ENCODE data around the gene UXS1. TPM values are rescaled to one million over a fixed set of nuclear protein-coding genes. Genes with fewer than 3 reads are reported as not detected.

Gene UXS1
- total RNA-seq, 1 donor from 2014 or later: 58.5 TPM

DNA sequence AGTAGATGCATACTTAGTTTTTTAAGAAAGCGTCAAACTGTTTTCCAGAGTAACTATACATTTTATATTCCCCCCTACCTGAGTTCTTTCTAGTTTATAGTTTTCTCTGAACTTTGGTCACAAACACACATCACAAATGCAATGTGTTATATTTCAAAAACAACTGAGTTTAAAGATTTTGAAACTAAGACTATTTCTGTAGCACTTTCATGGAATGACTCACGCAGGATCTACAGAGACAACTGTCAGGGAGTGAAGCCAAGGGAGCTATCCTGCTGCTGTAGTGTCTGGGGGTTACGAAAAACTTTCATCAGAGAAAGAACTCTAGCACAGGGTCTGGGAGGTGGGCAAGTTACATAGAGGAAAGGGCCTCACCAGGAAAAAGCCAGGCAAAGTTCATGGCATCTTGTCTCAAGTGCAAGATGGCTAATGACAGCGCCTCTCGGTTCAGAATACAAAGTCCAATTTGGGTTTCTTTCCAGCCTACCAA lies 66.8 kb downstream of the UXS1 start:
- DNase-seq (ENCODE audit: extremely low spot score, unreplicated experiment): no peak
- Mint-ChIP-seq H3K36me3 (peaks cover 46% of the 10 kb centered on the region), H3K27me3 (no peaks in the 10 kb centered on the region), H3K27ac (peak overlapping the region; percentile 45), H3K4me1 (ENCODE audit: unreplicated experiment) (peaks cover 10% of the 10 kb centered on the region), H3K9me3 (no peaks in the 10 kb centered on the region), H3K4me3 (peak overlapping the region; percentile 8)
- TF ChIP-seq, protein P1, sequence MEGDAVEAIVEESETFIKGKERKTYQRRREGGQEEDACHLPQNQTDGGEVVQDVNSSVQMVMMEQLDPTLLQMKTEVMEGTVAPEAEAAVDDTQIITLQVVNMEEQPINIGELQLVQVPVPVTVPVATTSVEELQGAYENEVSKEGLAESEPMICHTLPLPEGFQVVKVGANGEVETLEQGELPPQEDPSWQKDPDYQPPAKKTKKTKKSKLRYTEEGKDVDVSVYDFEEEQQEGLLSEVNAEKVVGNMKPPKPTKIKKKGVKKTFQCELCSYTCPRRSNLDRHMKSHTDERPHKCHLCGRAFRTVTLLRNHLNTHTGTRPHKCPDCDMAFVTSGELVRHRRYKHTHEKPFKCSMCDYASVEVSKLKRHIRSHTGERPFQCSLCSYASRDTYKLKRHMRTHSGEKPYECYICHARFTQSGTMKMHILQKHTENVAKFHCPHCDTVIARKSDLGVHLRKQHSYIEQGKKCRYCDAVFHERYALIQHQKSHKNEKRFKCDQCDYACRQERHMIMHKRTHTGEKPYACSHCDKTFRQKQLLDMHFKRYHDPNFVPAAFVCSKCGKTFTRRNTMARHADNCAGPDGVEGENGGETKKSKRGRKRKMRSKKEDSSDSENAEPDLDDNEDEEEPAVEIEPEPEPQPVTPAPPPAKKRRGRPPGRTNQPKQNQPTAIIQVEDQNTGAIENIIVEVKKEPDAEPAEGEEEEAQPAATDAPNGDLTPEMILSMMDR (conservative IDR thresholded peaks at IDR 0.05): no peak

DNA sequence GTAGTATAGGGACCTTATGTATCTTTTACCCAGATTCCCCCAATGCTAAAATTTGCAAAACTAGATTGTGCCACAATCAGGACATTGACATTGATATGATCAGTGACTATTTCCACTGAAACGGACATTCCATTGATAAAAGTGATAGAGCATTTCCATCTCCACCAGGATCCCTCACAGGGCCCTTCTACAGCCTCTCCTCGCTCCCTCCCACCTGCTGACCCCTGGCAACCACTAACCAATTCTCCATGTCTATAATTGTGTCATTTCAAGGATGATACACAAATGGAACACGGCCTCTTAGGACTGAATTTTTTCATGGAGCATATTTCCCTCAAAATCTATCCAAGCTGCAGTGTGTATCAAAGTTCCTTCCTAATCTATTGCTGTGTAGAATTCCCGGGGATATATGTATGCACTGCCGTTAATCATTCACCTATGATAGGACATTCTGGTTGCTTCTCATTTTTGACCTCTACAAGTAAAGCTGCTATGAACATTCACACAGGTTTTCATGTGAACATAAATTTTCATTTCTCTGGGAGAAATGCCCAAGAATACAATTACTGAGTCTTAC lies 67.3 kb downstream of the UXS1 start:
- H3K27me3 Mint-ChIP-seq: no peaks in the 10 kb centered on the region
- H3K27ac Mint-ChIP-seq: peak overlapping the region; percentile 28
- no peak for DNase-seq (ENCODE audit: extremely low spot score, unreplicated experiment)
- H3K9me3 Mint-ChIP-seq: no peaks in the 10 kb centered on the region
- H3K36me3 Mint-ChIP-seq: peaks cover 46% of the 10 kb centered on the region
- H3K4me1 Mint-ChIP-seq (ENCODE audit: unreplicated experiment): peaks cover 10% of the 10 kb centered on the region
- no peak overlapping the region for H3K4me3 Mint-ChIP-seq
- TF ChIP-seq, protein P1 (conservative IDR thresholded peaks at IDR 0.05): no peak

DNA sequence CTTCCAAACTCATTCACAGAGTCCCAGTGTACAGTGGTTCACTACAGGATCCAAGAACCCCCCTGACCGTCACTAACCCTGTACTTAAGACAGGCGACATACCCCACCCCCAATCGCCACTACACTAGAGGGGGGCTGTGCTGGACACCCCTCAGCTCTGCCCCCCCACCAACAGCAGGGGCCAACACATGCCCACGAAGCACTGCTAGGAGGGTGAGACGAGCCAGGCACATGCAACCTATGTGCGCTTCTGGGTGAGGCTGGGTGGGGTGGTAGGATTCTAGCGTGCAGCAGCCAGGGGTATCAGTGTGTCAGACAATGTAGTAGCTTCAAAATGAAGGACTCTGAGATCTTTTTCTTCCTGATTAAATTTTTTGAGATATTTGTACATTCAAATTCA lies 67.8 kb downstream of the UXS1 start:
- no peak for DNase-seq (ENCODE audit: extremely low spot score, unreplicated experiment)
- Mint-ChIP-seq H3K4me1 (ENCODE audit: unreplicated experiment) (peaks cover 10% of the 10 kb centered on the region), H3K27me3 (no peaks in the 10 kb centered on the region), H3K27ac (peak overlapping the region; percentile 64), H3K9me3 (no peaks in the 10 kb centered on the region), H3K4me3 (no peak overlapping the region), H3K36me3 (peaks cover 50% of the 10 kb centered on the region)
- TF ChIP-seq, protein P1 (conservative IDR thresholded peaks at IDR 0.05): no peak

DNA sequence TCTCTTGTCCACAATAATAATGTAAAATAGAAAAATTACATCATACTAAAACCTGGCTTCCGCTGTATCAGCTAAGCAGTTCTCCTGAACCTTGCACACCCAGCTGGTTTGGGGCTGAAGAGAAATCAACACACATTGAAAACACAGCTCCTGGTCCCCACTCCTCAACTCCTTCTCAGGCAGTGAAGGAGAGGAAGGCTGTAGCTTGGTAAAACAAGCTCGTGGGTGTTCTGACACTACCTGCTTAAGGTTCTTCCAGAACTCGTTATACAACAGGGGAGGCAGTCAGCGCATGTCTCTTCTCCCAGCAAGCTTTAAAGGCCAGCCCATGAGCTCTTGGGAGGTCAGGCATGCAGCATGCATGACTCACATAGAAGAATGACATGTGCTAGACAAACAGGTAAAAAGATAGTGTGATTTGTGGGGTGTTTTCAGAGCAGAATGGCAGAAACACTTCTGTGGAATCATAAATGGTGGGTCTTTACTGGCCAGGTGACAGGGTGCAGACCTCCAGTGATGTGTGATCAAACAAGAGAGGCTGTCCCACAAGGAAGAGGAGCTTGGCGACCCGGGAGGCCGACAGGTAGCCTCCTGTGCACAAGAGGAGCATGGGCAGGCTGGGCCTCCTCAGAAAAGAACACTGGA lies 69.1 kb downstream of the UXS1 start:
- H3K4me3 Mint-ChIP-seq: peak overlapping the region; percentile 53
- H3K4me1 Mint-ChIP-seq (ENCODE audit: unreplicated experiment): peaks cover 10% of the 10 kb centered on the region
- no peak for DNase-seq (ENCODE audit: extremely low spot score, unreplicated experiment)
- H3K27me3 Mint-ChIP-seq: no peaks in the 10 kb centered on the region
- peaks cover 51% of the 10 kb centered on the region for H3K36me3 Mint-ChIP-seq
- TF ChIP-seq, protein P1 (conservative IDR thresholded peaks at IDR 0.05): no peak
- peak overlapping the region; percentile 95 for H3K27ac Mint-ChIP-seq
- no peaks in the 10 kb centered on the region for H3K9me3 Mint-ChIP-seq

DNA sequence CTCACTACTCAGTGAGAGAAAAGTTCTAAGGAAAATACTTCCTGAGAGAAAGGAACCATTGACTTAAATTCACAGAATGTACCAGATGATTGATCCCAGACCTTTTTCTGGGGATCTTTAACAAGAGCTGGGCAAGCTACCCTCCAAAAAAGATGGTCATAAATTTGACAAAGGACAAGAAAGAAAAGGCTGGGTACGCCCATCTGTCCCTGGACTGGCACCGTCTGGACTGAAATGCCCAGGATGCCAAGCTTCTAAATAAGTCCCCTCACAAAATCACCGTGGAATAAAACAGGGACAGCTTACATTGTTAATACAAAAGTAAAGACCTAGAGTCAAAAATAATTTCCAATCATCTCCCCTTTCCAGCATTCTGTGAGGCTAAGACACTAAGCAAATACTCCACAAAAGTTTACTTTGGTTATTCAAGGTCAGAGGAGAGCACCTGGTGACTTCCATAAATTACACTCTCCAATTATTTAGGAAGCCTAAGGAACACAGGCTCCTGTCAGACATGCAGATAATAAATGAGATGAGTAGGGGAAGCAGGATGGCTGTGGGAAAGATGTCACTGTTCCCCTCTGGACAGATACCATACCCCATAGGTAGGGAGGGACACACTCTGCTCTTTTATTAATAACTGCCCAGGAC lies 69.9 kb downstream of the UXS1 start:
- H3K9me3 Mint-ChIP-seq: no peaks in the 10 kb centered on the region
- peaks cover 47% of the 10 kb centered on the region for H3K36me3 Mint-ChIP-seq
- DNase-seq (ENCODE audit: extremely low spot score, unreplicated experiment): no peak
- no peak overlapping the region for H3K4me3 Mint-ChIP-seq
- peaks cover 10% of the 10 kb centered on the region for H3K4me1 Mint-ChIP-seq (ENCODE audit: unreplicated experiment)
- TF ChIP-seq, protein P1 (conservative IDR thresholded peaks at IDR 0.05): no peak
- no peaks in the 10 kb centered on the region for H3K27me3 Mint-ChIP-seq
- peak overlapping the region; percentile 95 for H3K27ac Mint-ChIP-seq
